Bronchial epithelial cell (primary cell): ENCODE data around the gene CTSC. TPM values are rescaled to one million over a fixed set of nuclear protein-coding genes. Genes with fewer than 3 reads are reported as not detected.

Experiments used
- DNase-seq: peaks from one replicate; pipeline ENCODE4 v3.0.0-alpha.2; 2010; ENCODE audit warnings: low read depth
- FAIRE-seq: peaks from 2 replicates; lab custom pipeline; 2011; peaks lifted over from hg19 to GRCh38; lab: Jason Lieb, UNC
- H3K27me3 ChIP-seq: 2 replicates; pipeline ENCODE4 v1.5.1; 2011; ENCODE audit warnings: low read length; ENCODE audit not compliant: control insufficient read depth, insufficient read depth
- H3K36me3 ChIP-seq: 2 replicates; pipeline ENCODE4 v1.5.1; 2011; ENCODE audit warnings: low read length; ENCODE audit not compliant: control insufficient read depth, insufficient read depth
- H3K4me3 ChIP-seq: 2 replicates; pipeline ENCODE4 v1.5.1; 2011; ENCODE audit warnings: mild to moderate bottlenecking, low read depth, low read length, control low read depth
- total RNA-seq: library from RNA; depleted of rRNA; stranded (reverse); fragments of >200 nt; gene quantifications from 2 replicates; pipeline ENCODE4 v1.2.1, GENCODE V29; 2014
- TF ChIP-seq, protein P1 (sequence below): IDR thresholded peaks from 2 replicates; pipeline ENCODE4 v1.5.1; 2011; ENCODE audit warnings: mild to moderate bottlenecking, moderate library complexity, low read length, control low read depth, inconsistent platforms; ENCODE audit not compliant: insufficient read depth, severe bottlenecking

CTSC gene
- total RNA-seq, 1 donor from 2014 or later = 80.8 TPM

DNA sequence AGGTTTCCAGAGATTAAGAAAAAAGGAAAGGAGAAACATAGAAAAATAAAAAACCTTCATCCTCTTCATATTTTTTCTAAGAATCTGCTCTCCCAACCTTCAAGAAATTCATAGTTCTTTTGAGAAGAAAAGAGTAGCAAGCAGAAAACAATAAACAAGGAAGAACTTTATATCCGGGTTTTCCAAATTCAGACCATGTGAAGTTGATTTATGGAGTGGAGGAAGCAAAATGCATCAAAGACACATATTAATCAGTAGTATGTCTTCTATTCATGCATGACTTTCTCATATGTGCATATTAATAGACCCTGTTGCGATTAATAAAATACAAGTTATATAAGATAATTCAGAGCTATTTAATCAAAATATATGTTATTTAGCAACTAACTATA lies 20.5 kb upstream of the CTSC start:
- Histone ChIP-seq H3K4me3 (no peak overlapping the region), H3K27me3 (no peaks in the 10 kb centered on the region), H3K36me3 (no peaks in the 10 kb centered on the region)
- TF ChIP-seq, protein P1, sequence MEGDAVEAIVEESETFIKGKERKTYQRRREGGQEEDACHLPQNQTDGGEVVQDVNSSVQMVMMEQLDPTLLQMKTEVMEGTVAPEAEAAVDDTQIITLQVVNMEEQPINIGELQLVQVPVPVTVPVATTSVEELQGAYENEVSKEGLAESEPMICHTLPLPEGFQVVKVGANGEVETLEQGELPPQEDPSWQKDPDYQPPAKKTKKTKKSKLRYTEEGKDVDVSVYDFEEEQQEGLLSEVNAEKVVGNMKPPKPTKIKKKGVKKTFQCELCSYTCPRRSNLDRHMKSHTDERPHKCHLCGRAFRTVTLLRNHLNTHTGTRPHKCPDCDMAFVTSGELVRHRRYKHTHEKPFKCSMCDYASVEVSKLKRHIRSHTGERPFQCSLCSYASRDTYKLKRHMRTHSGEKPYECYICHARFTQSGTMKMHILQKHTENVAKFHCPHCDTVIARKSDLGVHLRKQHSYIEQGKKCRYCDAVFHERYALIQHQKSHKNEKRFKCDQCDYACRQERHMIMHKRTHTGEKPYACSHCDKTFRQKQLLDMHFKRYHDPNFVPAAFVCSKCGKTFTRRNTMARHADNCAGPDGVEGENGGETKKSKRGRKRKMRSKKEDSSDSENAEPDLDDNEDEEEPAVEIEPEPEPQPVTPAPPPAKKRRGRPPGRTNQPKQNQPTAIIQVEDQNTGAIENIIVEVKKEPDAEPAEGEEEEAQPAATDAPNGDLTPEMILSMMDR = no peak
- no peak for DNase-seq
- FAIRE-seq = no peak

DNA sequence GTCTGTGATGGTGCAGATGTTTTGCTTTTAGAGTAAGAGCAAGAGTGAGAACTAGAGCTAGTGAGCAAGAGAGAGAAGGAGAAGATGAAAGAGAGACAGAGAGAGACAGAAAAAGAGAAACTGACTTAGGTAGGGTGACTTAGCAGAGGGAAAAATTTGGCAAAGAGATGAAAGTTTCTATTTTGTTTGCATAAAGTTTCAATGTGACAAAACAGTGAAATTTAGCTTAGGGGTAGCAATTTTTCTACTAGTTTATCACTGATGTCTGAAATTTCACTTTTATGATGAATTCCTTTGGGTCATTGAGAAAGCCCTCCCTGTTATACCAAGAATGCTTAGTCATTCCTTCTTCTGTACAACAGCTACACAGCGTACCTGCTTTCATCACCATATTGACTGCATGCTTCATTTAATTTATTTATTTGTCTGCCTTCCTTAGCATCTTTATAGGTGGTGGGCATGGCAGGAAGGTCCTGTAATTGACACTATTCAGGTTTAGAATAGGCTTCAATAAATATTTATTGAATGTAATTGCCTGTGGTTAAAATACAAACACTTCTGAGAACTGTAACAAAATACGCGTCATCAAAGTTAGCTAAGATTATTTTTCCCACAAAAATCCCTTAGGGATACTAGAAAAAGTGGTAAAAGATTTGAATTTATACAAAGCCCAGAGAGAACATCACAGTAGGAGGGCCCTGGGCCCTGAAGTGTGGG lies 19.9 kb upstream of the CTSC start:
- no peak for FAIRE-seq
- TF ChIP-seq, protein P1 = no peak

DNA sequence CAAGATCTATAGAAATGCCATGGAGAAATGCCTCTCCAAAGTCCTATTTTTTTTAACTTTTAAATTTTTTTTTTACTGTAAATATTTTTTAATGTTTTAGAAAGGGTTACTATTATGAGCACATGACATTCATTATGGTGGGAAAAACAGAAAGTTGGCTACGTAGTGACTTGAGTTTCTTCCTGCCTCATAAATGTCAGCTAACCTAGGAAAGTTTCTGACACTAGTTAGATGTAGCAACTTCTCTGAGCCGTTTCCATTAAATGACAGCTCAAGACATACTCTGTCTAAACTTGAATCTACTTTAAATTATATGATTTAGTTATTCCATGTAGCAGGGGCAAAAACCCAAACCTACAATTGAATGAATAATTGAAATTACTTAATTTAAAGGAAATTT lies 18.4 kb upstream of the CTSC start:
- Histone ChIP-seq H3K36me3 (no peaks in the 10 kb centered on the region), H3K4me3 (no peak overlapping the region), H3K27me3 (no peaks in the 10 kb centered on the region)
- TF ChIP-seq, protein P1 = no peak
- FAIRE-seq (no peak), DNase-seq (no peak)

More for the DNA sequence above, 19.9 kb upstream of the CTSC start:
- no peak overlapping the region for H3K4me3 ChIP-seq
- H3K27me3 ChIP-seq = no peaks in the 10 kb centered on the region
- DNase-seq = peak; percentile 56
- H3K36me3 ChIP-seq = no peaks in the 10 kb centered on the region

DNA sequence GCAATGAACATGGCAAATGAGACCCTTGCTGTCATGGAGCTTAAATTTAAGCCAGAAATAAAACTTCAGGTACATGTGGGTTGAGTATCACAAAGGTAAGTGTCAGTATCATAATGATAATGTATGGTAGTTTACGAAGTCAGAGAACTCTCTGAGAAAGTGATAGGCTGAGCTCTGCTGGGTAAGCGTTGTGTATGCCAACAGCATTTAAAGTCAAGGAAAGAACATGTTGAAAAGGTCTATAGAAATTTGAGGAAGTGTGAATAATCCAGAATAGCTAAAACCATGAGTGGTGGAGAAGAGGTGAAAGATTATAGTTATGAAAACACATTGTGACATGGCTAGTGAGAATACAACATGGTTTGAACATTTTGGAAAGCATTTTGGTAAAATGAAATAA lies 17.4 kb upstream of the CTSC start:
- FAIRE-seq (no peak), DNase-seq (no peak)
- TF ChIP-seq, protein P1 = no peak
- Histone ChIP-seq H3K27me3 (no peaks in the 10 kb centered on the region), H3K36me3 (no peaks in the 10 kb centered on the region), H3K4me3 (no peak overlapping the region)

DNA sequence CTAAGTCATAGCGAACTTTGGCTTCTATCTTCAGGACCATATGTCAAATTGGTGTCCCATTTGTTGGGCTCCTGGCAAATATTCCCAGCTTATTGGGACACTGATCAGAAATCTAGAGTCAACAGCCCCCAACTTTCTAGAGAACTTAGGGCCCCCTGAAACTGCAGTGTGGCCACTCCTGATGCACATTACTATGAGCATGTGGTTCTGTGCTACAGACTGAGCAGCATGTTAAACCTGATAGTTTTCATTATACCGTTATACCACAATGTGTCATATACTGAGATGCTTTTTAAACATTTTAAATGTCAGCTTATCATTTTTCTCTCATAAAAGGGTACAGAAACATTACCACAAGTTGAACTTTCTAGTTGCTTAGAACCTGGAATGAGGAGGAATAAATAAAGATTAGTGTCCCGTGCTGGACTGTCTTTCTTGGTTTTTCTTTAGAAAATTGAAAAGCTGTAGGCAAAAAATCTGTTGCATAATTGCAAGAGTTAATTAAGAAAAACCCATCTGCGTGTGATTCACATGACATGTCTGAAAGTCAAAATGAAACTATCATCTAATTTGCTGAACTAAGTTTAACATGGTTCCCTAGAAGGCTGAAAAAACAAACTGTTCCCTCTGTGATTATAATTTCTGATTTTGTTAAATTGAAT lies 16.4 kb upstream of the CTSC start:
- TF ChIP-seq, protein P1 = no peak
- DNase-seq (no peak), FAIRE-seq (no peak)
- no peaks in the 10 kb centered on the region for H3K27me3 ChIP-seq
- no peak overlapping the region for H3K4me3 ChIP-seq
- no peaks in the 10 kb centered on the region for H3K36me3 ChIP-seq
